Measurements from ENCODE around the gene MYL1.

DNA sequence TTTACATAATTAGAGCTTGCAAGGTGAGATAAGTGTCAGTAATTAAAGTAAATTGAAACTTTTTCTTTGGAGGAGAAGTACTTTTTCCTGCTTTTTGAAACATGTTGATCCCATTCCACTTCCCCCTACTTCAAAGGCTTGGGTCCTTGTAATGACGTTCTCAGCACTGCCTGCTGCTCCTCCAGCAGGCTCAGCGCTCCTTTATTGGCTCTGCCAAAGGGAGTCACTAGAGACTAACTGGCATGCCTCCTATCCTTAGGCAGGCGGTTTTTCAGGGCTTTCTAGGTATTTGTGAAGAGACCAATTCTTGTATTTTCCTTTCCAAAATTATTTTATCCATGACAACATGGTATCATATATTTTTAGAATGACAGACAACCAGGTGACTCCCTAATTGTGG is 45.8 kb downstream of the MYL1 start:
- TF ChIP-seq, protein P1, sequence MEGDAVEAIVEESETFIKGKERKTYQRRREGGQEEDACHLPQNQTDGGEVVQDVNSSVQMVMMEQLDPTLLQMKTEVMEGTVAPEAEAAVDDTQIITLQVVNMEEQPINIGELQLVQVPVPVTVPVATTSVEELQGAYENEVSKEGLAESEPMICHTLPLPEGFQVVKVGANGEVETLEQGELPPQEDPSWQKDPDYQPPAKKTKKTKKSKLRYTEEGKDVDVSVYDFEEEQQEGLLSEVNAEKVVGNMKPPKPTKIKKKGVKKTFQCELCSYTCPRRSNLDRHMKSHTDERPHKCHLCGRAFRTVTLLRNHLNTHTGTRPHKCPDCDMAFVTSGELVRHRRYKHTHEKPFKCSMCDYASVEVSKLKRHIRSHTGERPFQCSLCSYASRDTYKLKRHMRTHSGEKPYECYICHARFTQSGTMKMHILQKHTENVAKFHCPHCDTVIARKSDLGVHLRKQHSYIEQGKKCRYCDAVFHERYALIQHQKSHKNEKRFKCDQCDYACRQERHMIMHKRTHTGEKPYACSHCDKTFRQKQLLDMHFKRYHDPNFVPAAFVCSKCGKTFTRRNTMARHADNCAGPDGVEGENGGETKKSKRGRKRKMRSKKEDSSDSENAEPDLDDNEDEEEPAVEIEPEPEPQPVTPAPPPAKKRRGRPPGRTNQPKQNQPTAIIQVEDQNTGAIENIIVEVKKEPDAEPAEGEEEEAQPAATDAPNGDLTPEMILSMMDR (IDR thresholded peaks at IDR 0.05; ENCODE audit: low read depth, low read length, poor library complexity, severe bottlenecking), result no peak
- TF ChIP-seq EZH2phosphoT487 (IDR thresholded peaks at IDR 0.05; ENCODE audit: borderline replicate concordance, low read length), result no peak
